GM10266 (cell line): ENCODE data around the gene NKTR.
A peak's percentile ranks its signal among the peaks of the same experiment; 100 is the strongest.
"Not testable (repeated sequence)": the region's sequence is repeated elsewhere in the genome, so short reads cannot be mapped to it uniquely, and the experiment has no call there.

Experiments
- DNase-seq: peaks from one replicate; pipeline ENCODE4 v3.0.0; 2012; ENCODE audit errors: extremely low spot score
- TF ChIP-seq, protein P1 (sequence below): IDR thresholded peaks from 2 replicates; pipeline ENCODE4 v1.5.1; 2012; ENCODE audit warnings: mild to moderate bottlenecking, low read depth; ENCODE audit not compliant: control insufficient read depth, insufficient read depth; ENCODE audit errors: missing control alignments

Gene NKTR

DNA sequence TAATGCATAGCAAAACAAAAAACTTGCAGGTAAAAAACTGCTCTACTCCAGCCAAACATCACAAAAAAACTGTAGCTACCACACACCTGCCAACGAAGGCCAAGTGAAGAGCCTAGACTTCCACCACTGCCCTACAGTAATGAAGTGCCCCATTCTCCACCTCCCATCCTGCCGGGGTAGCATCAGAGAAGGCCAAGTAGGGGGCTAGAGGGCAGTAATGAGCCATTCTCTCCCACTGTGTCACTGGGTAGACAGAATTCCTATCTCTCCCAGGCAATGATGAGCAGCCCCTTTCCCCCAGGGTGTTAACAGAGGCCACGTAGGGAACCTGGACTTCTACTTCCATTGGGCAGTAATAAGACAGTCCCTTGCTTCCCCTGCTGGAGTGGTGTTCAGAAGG, 28.2 kb upstream of the NKTR start:
- peak; percentile 48 for DNase-seq
- TF ChIP-seq, protein P1, sequence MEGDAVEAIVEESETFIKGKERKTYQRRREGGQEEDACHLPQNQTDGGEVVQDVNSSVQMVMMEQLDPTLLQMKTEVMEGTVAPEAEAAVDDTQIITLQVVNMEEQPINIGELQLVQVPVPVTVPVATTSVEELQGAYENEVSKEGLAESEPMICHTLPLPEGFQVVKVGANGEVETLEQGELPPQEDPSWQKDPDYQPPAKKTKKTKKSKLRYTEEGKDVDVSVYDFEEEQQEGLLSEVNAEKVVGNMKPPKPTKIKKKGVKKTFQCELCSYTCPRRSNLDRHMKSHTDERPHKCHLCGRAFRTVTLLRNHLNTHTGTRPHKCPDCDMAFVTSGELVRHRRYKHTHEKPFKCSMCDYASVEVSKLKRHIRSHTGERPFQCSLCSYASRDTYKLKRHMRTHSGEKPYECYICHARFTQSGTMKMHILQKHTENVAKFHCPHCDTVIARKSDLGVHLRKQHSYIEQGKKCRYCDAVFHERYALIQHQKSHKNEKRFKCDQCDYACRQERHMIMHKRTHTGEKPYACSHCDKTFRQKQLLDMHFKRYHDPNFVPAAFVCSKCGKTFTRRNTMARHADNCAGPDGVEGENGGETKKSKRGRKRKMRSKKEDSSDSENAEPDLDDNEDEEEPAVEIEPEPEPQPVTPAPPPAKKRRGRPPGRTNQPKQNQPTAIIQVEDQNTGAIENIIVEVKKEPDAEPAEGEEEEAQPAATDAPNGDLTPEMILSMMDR = peak; percentile 60

DNA sequence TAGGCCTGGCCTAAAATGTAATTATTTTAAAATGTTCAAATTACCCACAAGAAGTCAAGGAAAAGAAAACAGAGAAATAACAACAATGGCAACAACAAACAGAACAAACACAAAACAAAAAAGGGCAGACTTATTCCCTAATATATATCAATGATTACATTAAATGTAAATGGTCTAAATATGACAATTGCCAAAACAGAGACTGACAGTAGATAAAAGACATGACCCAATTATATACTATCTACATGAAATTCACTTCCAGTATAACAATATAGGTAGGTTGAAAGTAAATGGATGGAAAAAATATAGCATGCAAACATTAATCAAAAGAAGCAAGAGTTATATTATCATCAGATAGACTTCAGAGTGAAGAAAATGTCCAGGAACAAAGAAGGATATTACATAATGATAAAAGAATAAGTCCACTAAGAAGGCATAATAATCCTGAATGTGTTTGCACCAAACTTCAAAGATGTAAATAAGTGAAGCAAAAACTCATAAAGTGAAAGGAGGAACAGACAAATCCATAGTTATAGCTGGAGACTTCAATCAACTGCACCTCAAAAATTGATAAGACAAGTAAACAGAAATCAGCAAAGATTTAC, 25.2 kb upstream of the NKTR start:
- no peak for DNase-seq
- TF ChIP-seq, protein P1 = no peak

DNA sequence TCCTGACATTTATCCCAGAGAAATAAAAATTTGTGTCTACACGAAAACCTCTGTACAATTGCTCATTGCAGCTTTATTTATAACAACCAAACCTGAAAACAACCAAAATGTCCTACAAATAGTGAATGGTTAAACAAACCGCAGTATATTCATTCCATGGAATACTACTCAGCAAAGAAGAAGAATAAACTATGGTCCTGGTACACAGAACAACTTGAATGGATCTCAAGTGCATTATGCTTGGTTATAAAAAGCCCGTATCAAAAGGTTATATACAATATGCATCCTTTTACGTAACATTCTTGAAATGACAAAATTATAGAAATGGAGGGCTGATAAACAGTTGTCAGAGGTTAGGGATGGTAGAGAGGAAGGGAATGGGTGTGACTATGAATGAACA, 22.4 kb upstream of the NKTR start:
- TF ChIP-seq, protein P1 = no peak
- no peak for DNase-seq

DNA sequence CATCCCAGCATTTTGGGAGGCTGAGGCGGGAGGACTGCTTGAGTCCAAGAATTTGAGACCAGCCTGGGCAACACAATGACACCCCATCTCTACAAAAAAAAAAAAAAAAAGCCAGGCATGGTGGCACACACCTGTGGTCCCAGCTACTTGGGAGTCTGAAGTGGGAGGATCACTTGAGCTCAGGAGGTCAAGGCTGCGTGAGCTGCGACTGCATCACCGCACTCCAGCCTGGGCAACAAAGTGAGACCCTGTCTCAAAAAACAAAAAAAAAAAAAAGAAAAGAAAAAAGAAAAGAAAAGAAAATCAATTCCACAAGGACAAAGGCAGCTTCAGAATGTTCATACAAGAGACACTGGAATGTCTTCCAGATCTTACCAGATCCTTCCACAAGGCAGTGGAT, 21.1 kb upstream of the NKTR start:
- DNase-seq = not testable (repeated sequence)

DNA sequence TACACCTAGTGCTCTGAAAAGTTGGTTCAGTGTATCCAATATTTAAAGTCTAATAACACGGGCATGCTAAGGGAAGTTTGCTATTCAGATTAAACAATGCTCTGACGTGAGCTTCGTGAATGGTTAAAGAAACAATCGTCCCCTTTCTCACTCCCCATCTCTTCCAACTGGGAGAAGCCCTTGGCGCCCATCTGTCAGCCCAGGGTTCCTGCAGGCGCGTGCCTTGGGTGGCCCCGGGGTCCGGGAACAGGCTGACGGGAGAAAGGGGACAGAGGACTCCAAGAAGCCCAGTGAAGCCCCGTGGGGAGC, 19.1 kb upstream of the NKTR start:
- TF ChIP-seq, protein P1 = no peak
- DNase-seq = no peak

DNA sequence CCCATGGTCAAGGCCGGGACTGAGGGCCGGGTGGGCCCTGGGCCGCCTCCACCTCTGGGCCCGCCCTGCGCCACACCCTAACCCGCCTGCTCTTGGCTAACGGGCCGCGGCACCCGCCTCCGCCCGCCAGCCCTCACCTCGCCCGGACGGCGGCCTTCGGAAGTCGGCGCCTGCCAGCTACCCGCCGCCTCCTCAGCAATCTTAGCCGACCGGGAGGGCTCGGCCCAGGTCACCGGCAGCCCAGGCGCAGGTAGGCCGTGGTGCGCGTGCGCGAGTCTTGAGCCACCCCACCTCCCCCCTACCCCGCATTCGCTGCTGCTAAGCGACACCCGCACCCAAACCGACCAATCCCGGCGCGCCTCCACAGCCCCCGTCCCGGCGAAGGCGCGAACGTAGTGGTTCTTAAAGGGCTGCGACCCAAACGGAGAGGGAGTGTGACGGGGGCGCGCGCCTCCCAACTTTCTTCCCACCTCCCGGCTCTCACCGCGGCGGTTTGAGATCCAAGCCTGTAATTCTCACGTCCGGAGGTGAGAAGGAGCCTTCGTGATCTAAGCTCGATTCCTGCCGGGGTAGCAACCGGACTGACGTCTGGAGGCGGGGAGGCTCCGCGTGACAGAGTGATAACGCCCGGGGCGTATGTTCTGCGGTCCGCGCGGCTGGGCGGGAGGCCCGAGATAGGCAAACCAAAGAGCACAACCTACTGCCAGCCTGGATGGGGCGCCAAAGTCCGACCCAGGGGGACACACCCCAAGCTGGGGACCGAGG, 18.6 kb upstream of the NKTR start, which contains the start of gene SEC22C:
TSS of gene SEC22C (minus strand) at position 259 of the 765 bp plus-strand sequence. CDS start 12,921 bp downstream, outside the sequence.
- DNase-seq = peak; percentile 97
- TF ChIP-seq, protein P1 = peak; percentile 56

DNA sequence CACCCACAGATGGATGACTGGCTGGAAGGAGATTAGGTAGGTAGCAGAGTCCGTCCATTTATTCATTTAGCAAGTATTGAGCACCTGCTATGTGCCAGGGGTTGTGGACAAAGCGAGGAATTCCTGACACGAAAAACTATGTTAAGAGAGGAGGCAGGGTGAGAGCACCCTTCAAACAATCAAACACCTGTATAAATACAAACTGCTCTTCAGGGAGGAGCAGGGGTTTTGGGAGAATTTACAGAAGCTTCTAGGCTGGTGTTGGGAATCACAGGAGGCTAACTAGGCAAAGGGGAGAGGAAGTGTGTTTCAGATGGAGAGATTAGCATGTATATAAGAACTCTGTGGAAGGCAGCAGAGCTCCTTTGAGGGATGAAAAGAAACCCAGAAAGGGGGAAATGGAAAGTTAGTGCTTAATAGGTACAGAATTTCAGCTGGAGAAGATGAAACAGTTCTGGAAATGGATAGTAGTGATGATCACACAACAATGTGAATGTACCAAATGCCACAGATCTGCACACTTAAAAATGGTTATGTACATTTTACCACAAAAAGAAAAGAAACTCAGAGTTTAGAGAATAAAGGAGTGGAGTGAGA, 17.9 kb upstream of the NKTR start:
- no peak for DNase-seq
- TF ChIP-seq, protein P1 = no peak
